ENCODE results near the gene SLC22A23.

The SLC22A23 gene

DNA sequence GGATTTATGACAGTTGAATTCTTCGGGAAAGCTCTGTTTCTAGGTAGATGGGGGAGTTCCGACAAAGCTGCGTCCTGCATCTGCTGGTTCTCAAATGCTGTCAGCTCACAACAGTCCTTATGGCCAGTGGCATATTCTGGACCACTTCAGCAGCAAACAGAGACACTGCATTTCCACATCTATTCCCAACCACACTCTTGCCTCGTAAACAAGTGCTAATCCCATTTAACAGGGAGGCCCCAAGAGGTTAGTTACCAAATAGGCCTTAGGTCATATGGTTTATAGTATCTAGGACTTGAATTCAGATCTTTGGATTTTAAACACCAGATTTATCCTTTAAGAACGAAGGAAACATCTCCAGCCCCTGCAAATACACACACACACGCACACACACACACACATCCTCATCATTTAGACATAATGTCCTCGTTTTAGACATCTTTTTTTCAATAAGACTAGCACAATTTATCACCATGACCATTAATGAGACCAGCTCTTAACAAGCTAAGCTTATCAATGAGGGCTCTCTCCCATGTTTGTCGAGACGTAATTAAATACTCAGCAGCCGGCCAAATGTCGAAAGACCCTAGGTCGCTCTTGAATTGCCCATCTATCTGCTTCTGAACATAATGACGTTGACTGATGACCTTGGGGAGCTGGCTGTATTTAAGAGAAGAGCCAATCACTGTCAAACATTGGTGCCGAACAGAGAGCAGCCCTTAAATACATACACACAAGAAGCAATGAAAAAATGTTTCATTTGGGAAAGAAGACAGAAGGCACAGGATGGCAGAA lies 113.6 kb downstream of the SLC22A23 start:
- no peak overlapping the region for H3K4me3 ChIP-seq (replicated peaks; ENCODE audit: low read depth, low read length)
- no peaks in the 10 kb centered on the region for H3K36me3 ChIP-seq (ENCODE audit: control insufficient read depth, insufficient read depth, low read length)
- TF ChIP-seq, protein P1, sequence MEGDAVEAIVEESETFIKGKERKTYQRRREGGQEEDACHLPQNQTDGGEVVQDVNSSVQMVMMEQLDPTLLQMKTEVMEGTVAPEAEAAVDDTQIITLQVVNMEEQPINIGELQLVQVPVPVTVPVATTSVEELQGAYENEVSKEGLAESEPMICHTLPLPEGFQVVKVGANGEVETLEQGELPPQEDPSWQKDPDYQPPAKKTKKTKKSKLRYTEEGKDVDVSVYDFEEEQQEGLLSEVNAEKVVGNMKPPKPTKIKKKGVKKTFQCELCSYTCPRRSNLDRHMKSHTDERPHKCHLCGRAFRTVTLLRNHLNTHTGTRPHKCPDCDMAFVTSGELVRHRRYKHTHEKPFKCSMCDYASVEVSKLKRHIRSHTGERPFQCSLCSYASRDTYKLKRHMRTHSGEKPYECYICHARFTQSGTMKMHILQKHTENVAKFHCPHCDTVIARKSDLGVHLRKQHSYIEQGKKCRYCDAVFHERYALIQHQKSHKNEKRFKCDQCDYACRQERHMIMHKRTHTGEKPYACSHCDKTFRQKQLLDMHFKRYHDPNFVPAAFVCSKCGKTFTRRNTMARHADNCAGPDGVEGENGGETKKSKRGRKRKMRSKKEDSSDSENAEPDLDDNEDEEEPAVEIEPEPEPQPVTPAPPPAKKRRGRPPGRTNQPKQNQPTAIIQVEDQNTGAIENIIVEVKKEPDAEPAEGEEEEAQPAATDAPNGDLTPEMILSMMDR (IDR thresholded peaks at IDR 0.05; ENCODE audit: insufficient read depth, low read length, poor library complexity, severe bottlenecking): no peak
- no peaks in the 10 kb centered on the region; the same call in 1 of the 2 replicates for H3K27me3 ChIP-seq (replicated peaks; ENCODE audit: control insufficient read depth, insufficient read depth, low read length)
- DNase-seq (ENCODE audit: extremely low read depth, insufficient read length): no peak

DNA sequence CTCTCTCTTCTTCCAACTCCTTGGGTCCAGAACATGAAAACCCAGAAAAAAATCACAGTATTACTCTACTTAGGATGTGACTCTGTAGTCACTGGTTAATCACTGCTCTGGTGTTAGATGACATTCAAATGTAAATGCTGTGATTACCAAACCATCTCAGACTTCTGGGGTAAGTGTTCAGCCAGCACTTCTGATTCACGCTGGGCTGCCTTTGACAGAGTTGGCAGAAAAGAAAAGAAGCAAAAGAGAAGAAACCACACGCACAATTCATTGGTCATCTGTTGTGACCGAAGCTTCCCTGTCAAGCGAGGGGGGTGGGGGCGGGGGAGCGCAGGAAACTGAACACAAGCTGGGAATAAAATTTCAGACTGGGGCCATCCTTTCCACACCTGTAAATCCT lies 115.4 kb downstream of the SLC22A23 start:
- Histone ChIP-seq H3K4me3 (replicated peaks; ENCODE audit: low read depth, low read length) (no peak overlapping the region), H3K27me3 (replicated peaks; ENCODE audit: control insufficient read depth, insufficient read depth, low read length) (no peaks in the 10 kb centered on the region; the same call in 1 of the 2 replicates), H3K36me3 (ENCODE audit: control insufficient read depth, insufficient read depth, low read length) (no peaks in the 10 kb centered on the region)
- DNase-seq (ENCODE audit: extremely low read depth, insufficient read length): no peak
- TF ChIP-seq, protein P1 (IDR thresholded peaks at IDR 0.05; ENCODE audit: insufficient read depth, low read length, poor library complexity, severe bottlenecking): no peak

- no peaks in the 10 kb centered on the region for H3K36me3 ChIP-seq (ENCODE audit: control insufficient read depth, insufficient read depth, low read length)
- TF ChIP-seq, protein P1 (IDR thresholded peaks at IDR 0.05; ENCODE audit: insufficient read depth, low read length, poor library complexity, severe bottlenecking): no peak
- no peak overlapping the region for H3K4me3 ChIP-seq (replicated peaks; ENCODE audit: low read depth, low read length)
- H3K27me3 ChIP-seq (replicated peaks; ENCODE audit: control insufficient read depth, insufficient read depth, low read length): no peaks in the 10 kb centered on the region
- no peak for DNase-seq (ENCODE audit: extremely low read depth, insufficient read length)
These were observed 116.0 kb downstream of the SLC22A23 start for GRCh38 chr6:3340894-3341293.

GRCh38 chr6:3340358-3340802 lies 116.5 kb downstream of the SLC22A23 start:
- no peaks in the 10 kb centered on the region for H3K27me3 ChIP-seq (replicated peaks; ENCODE audit: control insufficient read depth, insufficient read depth, low read length)
- H3K36me3 ChIP-seq (ENCODE audit: control insufficient read depth, insufficient read depth, low read length): no peaks in the 10 kb centered on the region
- no peak for DNase-seq (ENCODE audit: extremely low read depth, insufficient read length)
- TF ChIP-seq, protein P1 (IDR thresholded peaks at IDR 0.05; ENCODE audit: insufficient read depth, low read length, poor library complexity, severe bottlenecking): no peak
- H3K4me3 ChIP-seq (replicated peaks; ENCODE audit: low read depth, low read length): no peak overlapping the region

- H3K27me3 ChIP-seq (replicated peaks; ENCODE audit: control insufficient read depth, insufficient read depth, low read length): no peaks in the 10 kb centered on the region
- no peaks in the 10 kb centered on the region for H3K36me3 ChIP-seq (ENCODE audit: control insufficient read depth, insufficient read depth, low read length)
- DNase-seq (ENCODE audit: extremely low read depth, insufficient read length): no peak
- TF ChIP-seq, protein P1 (IDR thresholded peaks at IDR 0.05; ENCODE audit: insufficient read depth, low read length, poor library complexity, severe bottlenecking): no peak
- H3K4me3 ChIP-seq (replicated peaks; ENCODE audit: low read depth, low read length): no peak overlapping the region
These were observed 117.0 kb downstream of the SLC22A23 start for GRCh38 chr6:3339811-3340210.
